OCI-LY7 (cell line): ENCODE data around the gene GMDS.

Experiments
- CTCF ChIP-seq: fragments of 200-600 bp; sonication (generic); conservative IDR thresholded peaks from 2 replicates; pipeline ENCODE4 v1.5.1; 2014; ENCODE audit warnings: mild to moderate bottlenecking, antibody characterized with exemption, low read length, moderate library complexity, mixed read lengths
- EZH2phosphoT487 ChIP-seq: fragments of 200-600 bp; sonication (generic); IDR thresholded peaks from 2 replicates; pipeline ENCODE4 v1.6.1; 2018; ENCODE audit warnings: low read depth, borderline replicate concordance, mild to moderate bottlenecking, mixed run types, antibody characterized with exemption, low read length, moderate library complexity, mixed read lengths

DNA sequence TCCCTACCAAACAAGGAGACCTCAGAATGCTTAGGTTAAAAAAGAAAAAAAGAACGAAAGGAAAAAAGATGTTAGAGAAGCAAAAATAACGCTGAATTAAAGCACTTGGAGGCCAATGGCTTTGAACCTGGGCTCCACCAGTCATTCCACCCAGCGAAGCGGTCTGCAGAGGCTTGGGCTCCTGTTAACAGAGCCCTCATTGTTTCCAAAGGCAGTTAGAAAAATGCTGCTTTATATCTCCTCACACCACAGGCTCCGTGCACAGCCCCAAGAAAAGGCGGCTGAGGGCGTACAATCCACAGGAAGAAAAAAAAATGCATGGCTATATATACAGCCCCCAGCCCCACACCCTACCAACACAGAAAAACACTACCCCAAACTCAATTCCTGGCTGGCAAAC is 379.8 kb downstream of the GMDS start:
- TF ChIP-seq CTCF = no peak
- TF ChIP-seq EZH2phosphoT487 = no peak
